Liver (tissue), 9 donors: ENCODE data around the gene CBX8. TPM values are rescaled to one million over a fixed set of nuclear protein-coding genes. Genes with fewer than 3 reads are reported as not detected.

Experiments used
- DNase-seq: peaks from one replicate; pipeline ENCODE4 v3.0.0-alpha.2; 2017; ENCODE audit warnings: low spot score
- H3K27ac ChIP-seq, 2 donors: one replicate each; pipeline ENCODE4 v1.7.0; 2013; ENCODE audit warnings: inconsistent platforms in 2 of 2, low read length in 2 of 2, control low read depth in 1 of 2, low read depth in 1 of 2, mild to moderate bottlenecking in 1 of 2
- H3K27me3 ChIP-seq, 4 donors: one replicate each; pipeline versions ENCODE4 v1.6.1 to v1.7.0; 2013; ENCODE audit warnings: low read length in 3 of 4, inconsistent platforms in 1 of 4, mild to moderate bottlenecking in 1 of 4, moderate library complexity in 1 of 4; ENCODE audit not compliant: control insufficient read depth in 4 of 4, insufficient read depth in 4 of 4
- H3K36me3 ChIP-seq, 4 donors: one replicate each; pipeline versions ENCODE4 v1.6.1 to v1.7.0; 2013; ENCODE audit warnings: low read length in 3 of 4, mild to moderate bottlenecking in 3 of 4, low read depth in 1 of 4, moderate library complexity in 1 of 4; ENCODE audit not compliant: control insufficient read depth in 4 of 4, insufficient read depth in 3 of 4
- H3K4me1 ChIP-seq, 4 donors: one replicate each; pipeline versions ENCODE4 v1.6.1 to v1.7.0; 2013; ENCODE audit warnings: low read length in 3 of 4, mild to moderate bottlenecking in 3 of 4, moderate library complexity in 1 of 4; ENCODE audit not compliant: control insufficient read depth in 4 of 4, insufficient read depth in 4 of 4
- H3K4me3 ChIP-seq, 3 donors: one replicate each; pipeline versions ENCODE4 v1.6.1 to v1.7.0; 2013; ENCODE audit warnings: low read length in 3 of 3, control low read depth in 1 of 3, low read depth in 1 of 3, mild to moderate bottlenecking in 1 of 3
- H3K9ac ChIP-seq, 2 donors: one replicate each; pipeline ENCODE4 v1.7.0; 2013; ENCODE audit warnings: low read length in 2 of 2, mild to moderate bottlenecking in 2 of 2, moderate library complexity in 2 of 2, control low read depth in 1 of 2, low read depth in 1 of 2
- H3K9me3 ChIP-seq, 4 donors: one replicate each; pipeline versions ENCODE4 v1.6.1 to v1.7.0; 2013; ENCODE audit warnings: low read length in 3 of 4; ENCODE audit not compliant: control insufficient read depth in 4 of 4
- EGR1 ChIP-seq, 2 donors: IDR thresholded peaks; 2 replicates each; pipeline ENCODE4 v1.6.1; 2016 to 2018; ENCODE audit warnings: antibody characterized with exemption in 2 of 2, low read depth in 2 of 2
- FOXA1 ChIP-seq: IDR thresholded peaks from 2 replicates; pipeline ENCODE4 v1.6.1; 2016; ENCODE audit warnings: antibody characterized with exemption
- GABPA ChIP-seq, 2 donors: IDR thresholded peaks in 1 of 2; conservative IDR thresholded peaks in 1 of 2; 2 replicates each; pipeline ENCODE4 v1.6.1; 2016; ENCODE audit warnings: antibody characterized with exemption in 2 of 2, mild to moderate bottlenecking in 1 of 2, moderate library complexity in 1 of 2
- HNF4A ChIP-seq, 2 donors: conservative IDR thresholded peaks; 2 replicates each; pipeline ENCODE4 v1.6.1; 2016; ENCODE audit warnings: antibody characterized with exemption in 2 of 2, mild to moderate bottlenecking in 2 of 2
- HNF4G ChIP-seq: IDR thresholded peaks from 2 replicates; pipeline ENCODE4 v1.6.1; 2016; ENCODE audit warnings: antibody characterized with exemption
- JUND ChIP-seq, 2 donors: IDR thresholded peaks; 2 replicates each; pipeline ENCODE4 v1.6.1; 2016; ENCODE audit warnings: antibody characterized with exemption in 2 of 2
- RAD21 ChIP-seq, 2 donors: IDR thresholded peaks; 2 replicates each; pipeline ENCODE4 v1.6.1; 2016; ENCODE audit warnings: antibody characterized with exemption in 2 of 2, mild to moderate bottlenecking in 2 of 2
- RXRA ChIP-seq, 2 donors: IDR thresholded peaks; 2 replicates each; pipeline ENCODE4 v1.6.1; 2017 to 2018; ENCODE audit warnings: antibody characterized with exemption in 2 of 2, mild to moderate bottlenecking in 1 of 2
- SP1 ChIP-seq: IDR thresholded peaks from 2 replicates; pipeline ENCODE4 v1.6.1; 2018; ENCODE audit warnings: antibody characterized with exemption, mild to moderate bottlenecking
- YY1 ChIP-seq: IDR thresholded peaks from 2 replicates; pipeline ENCODE4 v1.6.1; 2016; ENCODE audit warnings: antibody characterized with exemption, mild to moderate bottlenecking
- WGBS: extraction: QIAGEN DNeasy Blood & Tissue Kit; methylation state at CpG from one replicate; pipeline ENCODE4 v1.1.7; 2013; 5-methylcytosine and 5-hydroxymethylcytosine counted together
- polyA plus RNA-seq, 2 donors: library from polyadenylated mRNA; stranded (reverse) in 1 of 2; unstranded in 1 of 2; fragments of 200-250 nt in 1 of 2; fragments of >200 nt in 1 of 2; fragmentation: Nextera tagmentation in 1 of 2; extraction: Ambion mirVana in 1 of 2; gene quantifications; one replicate each; pipeline versions ENCODE4 v1.2.1 to v1.2.3, GENCODE V29; 2013 to 2015
- total RNA-seq, 2 donors: library from RNA; depleted of rRNA; stranded (reverse); fragments of >200 nt; gene quantifications; one replicate each; pipeline ENCODE4 v1.2.3, GENCODE V29; 2014
- TF ChIP-seq, protein P1 (sequence below): fragments of 150-350 bp; IDR thresholded peaks from 2 replicates; pipeline ENCODE4 v1.5.1; 2017; ENCODE audit warnings: improper control_type of control experiment, low read depth, low read length; ENCODE audit not compliant: missing input control
- TF ChIP-seq, protein P2 (sequence below): IDR thresholded peaks from 2 replicates; pipeline ENCODE4 v1.6.1; 2016; ENCODE audit warnings: antibody characterized with exemption
- TF ChIP-seq, protein P3 (sequence below): IDR thresholded peaks from 2 replicates; pipeline ENCODE4 v1.6.1; 2016; ENCODE audit warnings: antibody characterized with exemption
- TF ChIP-seq, protein P4 (sequence below): IDR thresholded peaks from 2 replicates; pipeline ENCODE4 v1.6.1; 2016; ENCODE audit warnings: antibody characterized with exemption
- donor health status: healthy.
- donor health status: healthy.
- donor health status: healthy.
- donor health status: healthy.
- donor health status: healthy.

Gene CBX8
- total and polyA plus RNA-seq, 4 donors, result 0.75 to 2.7 (median 1.9) TPM

DNA sequence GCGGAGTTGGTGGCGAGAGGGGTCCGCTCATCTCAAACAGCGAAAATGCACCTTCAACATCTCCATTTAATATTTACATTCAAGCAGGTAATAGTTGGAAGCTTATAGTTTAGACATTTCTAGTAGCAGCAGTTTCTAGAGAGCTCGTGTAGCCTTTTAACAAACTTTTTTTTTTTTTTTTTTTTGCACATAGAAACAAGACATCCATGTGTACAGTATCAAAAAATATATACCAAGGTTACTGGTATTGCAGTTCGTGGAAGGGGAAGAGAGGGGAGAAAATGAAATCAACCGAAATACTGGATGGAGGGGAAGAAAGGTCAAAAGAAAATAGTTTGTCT lies 36.2 kb upstream of the CBX8 start:
- Histone ChIP-seq H3K4me1 (peaks cover 34 to 61% (median 42%) of the 10 kb centered on the region in 4 donors), H3K27me3 (no peaks in the 10 kb centered on the region), H3K9ac (peak overlapping the region in 1 of 2 donors; percentile 56), H3K36me3 (peaks cover 0 to 4% (median 1%) of the 10 kb centered on the region in 4 donors), H3K27ac (peak overlapping the region in 1 of 2 donors; percentile 59), H3K4me3 (peak overlapping the region in 1 of 3 donors; percentile 52), H3K9me3 (no peaks in the 10 kb centered on the region)
- no peak for DNase-seq
- TF ChIP-seq HNF4G (no peak), SP1 (no peak), FOXA1 (no peak), EGR1 (IDR thresholded peaks at IDR 0.05; ENCODE audit: low read depth in 2 of 2) (no peak), GABPA (IDR thresholded peaks at IDR 0.05 in 1 of 2, conservative IDR thresholded peaks at IDR 0.05 in 1 of 2) (no peak), JUND (IDR thresholded peaks at IDR 0.05) (no peak), RAD21 (IDR thresholded peaks at IDR 0.05) (no peak)
- TF ChIP-seq, protein P1, sequence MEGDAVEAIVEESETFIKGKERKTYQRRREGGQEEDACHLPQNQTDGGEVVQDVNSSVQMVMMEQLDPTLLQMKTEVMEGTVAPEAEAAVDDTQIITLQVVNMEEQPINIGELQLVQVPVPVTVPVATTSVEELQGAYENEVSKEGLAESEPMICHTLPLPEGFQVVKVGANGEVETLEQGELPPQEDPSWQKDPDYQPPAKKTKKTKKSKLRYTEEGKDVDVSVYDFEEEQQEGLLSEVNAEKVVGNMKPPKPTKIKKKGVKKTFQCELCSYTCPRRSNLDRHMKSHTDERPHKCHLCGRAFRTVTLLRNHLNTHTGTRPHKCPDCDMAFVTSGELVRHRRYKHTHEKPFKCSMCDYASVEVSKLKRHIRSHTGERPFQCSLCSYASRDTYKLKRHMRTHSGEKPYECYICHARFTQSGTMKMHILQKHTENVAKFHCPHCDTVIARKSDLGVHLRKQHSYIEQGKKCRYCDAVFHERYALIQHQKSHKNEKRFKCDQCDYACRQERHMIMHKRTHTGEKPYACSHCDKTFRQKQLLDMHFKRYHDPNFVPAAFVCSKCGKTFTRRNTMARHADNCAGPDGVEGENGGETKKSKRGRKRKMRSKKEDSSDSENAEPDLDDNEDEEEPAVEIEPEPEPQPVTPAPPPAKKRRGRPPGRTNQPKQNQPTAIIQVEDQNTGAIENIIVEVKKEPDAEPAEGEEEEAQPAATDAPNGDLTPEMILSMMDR, result no peak
- TF ChIP-seq, protein P2, sequence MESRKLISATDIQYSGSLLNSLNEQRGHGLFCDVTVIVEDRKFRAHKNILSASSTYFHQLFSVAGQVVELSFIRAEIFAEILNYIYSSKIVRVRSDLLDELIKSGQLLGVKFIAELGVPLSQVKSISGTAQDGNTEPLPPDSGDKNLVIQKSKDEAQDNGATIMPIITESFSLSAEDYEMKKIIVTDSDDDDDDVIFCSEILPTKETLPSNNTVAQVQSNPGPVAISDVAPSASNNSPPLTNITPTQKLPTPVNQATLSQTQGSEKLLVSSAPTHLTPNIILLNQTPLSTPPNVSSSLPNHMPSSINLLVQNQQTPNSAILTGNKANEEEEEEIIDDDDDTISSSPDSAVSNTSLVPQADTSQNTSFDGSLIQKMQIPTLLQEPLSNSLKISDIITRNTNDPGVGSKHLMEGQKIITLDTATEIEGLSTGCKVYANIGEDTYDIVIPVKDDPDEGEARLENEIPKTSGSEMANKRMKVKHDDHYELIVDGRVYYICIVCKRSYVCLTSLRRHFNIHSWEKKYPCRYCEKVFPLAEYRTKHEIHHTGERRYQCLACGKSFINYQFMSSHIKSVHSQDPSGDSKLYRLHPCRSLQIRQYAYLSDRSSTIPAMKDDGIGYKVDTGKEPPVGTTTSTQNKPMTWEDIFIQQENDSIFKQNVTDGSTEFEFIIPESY, result no peak
- TF ChIP-seq, protein P3, sequence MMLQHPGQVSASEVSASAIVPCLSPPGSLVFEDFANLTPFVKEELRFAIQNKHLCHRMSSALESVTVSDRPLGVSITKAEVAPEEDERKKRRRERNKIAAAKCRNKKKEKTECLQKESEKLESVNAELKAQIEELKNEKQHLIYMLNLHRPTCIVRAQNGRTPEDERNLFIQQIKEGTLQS, result no peak
- TF ChIP-seq, protein P4, sequence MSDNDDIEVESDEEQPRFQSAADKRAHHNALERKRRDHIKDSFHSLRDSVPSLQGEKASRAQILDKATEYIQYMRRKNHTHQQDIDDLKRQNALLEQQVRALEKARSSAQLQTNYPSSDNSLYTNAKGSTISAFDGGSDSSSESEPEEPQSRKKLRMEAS, result no peak
- WGBS, result 52% methylated on average over 7 of the region's 7 CpGs

DNA sequence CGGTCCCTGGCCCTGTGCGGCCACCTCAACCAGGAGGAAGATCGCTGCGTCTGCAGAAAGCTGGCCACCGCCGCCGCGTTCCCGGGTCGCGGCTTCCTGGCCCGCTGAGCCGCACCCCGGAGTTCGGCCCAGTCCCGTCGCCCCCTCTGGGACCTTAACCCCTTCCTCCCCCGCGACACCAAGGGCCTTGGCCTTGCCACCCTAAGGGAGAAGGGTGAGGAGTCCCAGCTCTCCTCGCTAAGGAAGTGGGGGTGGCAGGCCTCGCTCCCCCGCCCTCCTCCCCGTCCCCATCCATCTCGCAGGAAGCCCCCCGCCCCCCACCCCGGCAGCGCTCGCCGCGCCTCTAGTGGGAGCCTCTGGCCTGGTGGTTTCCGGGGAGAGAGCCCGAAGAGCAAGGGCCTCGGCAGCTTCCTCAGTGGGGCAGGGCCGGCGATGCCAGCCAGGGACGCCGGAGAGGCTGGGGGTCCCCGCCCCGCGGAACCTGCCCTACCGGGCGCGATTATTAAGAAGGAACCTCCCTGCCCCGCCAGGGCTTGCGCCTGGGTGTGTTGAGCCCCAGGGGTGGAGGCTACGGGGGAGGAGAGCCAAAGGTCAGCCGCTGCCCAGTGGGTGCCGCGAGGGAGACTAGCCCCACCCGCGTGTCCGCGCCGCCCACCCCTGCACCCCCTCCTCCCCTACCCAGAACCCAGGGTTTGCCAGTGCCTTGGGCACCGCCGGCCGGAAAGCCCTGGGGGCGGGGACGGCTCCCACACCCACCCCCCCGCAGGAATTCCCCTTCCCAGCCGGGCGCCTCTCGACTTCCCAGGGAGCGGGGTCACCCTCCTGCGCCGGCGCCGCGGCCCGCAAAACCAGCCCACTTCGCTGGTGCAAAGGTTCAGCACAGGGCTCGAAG lies 35.6 kb upstream of the CBX8 start:
- Histone ChIP-seq H3K4me3 (peak overlapping the region in 2 of 3 donors; percentile 34 to 52), H3K27me3 (no peaks in the 10 kb centered on the region), H3K9me3 (no peaks in the 10 kb centered on the region), H3K36me3 (peaks cover 0 to 4% (median 1%) of the 10 kb centered on the region in 4 donors), H3K27ac (peak overlapping the region; percentile 25 to 59), H3K9ac (peak overlapping the region in 1 of 2 donors; percentile 56), H3K4me1 (peaks cover 31 to 55% (median 38%) of the 10 kb centered on the region in 4 donors)
- WGBS, result 6% methylated on average over 72 of the region's 72 CpGs
- no peak for DNase-seq
- peak; percentile 24 to 36 for TF ChIP-seq RXRA (IDR thresholded peaks at IDR 0.05)
- TF ChIP-seq HNF4A (conservative IDR thresholded peaks at IDR 0.05), result peak; percentile 6 to 17
- TF ChIP-seq YY1, result no peak
